ENCODE data around the gene SHLD2.

Gene SHLD2

GRCh38 chr10:87058171-87058570 is 36.8 kb upstream of the SHLD2 start:
- no peak for DNase-seq (ENCODE audit: low read depth)
- TF ChIP-seq CTCF (conservative IDR thresholded peaks at IDR 0.05; ENCODE audit: low read depth, low read length) = no peak
- no peak overlapping the region for H3K4me3 ChIP-seq (ENCODE audit: low read length)

DNA sequence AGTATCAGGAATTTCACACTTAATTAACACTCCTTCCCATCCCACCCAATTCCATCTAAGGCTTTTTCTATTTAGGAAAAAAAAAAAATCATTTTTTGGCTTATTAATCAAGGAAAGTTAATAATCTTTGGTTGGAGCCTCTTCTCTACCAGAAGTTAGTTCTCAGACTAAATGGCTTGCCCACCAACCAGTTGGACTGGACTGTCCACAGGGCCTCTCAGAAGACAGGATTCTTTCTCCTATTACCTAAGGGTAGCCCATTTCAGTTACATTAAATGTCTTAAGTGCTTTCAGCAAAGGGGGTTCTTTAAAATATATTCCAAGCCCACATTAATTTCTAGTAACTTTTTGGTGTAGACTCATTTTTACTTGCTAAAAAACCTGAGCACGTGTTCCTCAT is 35.6 kb upstream of the SHLD2 start:
- no peak for TF ChIP-seq CTCF (conservative IDR thresholded peaks at IDR 0.05; ENCODE audit: low read depth, low read length)
- no peak for DNase-seq (ENCODE audit: low read depth)
- H3K4me3 ChIP-seq (ENCODE audit: low read length) = no peak overlapping the region

- no peak for TF ChIP-seq CTCF (conservative IDR thresholded peaks at IDR 0.05; ENCODE audit: low read depth, low read length)
- no peak overlapping the region for H3K4me3 ChIP-seq (ENCODE audit: low read length)
- no peak for DNase-seq (ENCODE audit: low read depth)
Observed at GRCh38 chr10:87060280-87060928, 34.6 kb upstream of the SHLD2 start.

GRCh38 chr10:87064651-87065050 is 30.4 kb upstream of the SHLD2 start:
- no peak for TF ChIP-seq CTCF (conservative IDR thresholded peaks at IDR 0.05; ENCODE audit: low read depth, low read length)
- no peak overlapping the region for H3K4me3 ChIP-seq (ENCODE audit: low read length)
- DNase-seq (ENCODE audit: low read depth) = no peak

- no peak for TF ChIP-seq CTCF (conservative IDR thresholded peaks at IDR 0.05; ENCODE audit: low read depth, low read length)
- no peak for DNase-seq (ENCODE audit: low read depth)
- H3K4me3 ChIP-seq (ENCODE audit: low read length) = no peak overlapping the region
Observed at GRCh38 chr10:87066178-87066577, 28.8 kb upstream of the SHLD2 start.

DNA sequence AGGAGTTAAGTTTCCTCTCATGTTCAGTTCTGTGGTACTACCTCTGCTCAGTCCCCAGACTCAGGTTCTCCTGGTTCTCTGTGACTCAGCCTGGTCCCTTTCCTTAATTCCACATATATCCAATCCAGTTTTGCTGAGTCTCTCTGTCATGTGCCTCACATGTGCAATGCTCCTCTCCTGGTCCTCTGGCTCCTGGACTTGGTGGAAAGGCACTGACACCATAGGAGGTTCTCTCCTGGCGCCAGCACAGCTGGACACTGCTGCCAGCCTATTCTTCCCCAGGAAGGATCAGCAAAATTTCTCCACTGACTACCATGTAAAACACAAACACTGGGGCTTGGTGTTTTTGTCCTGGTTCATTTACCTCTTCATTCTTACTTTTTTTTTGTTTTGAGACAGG is 28.1 kb upstream of the SHLD2 start:
- no peak overlapping the region for H3K4me3 ChIP-seq (ENCODE audit: low read length)
- no peak for DNase-seq (ENCODE audit: low read depth)
- no peak for TF ChIP-seq CTCF (conservative IDR thresholded peaks at IDR 0.05; ENCODE audit: low read depth, low read length)

- no peak overlapping the region for H3K4me3 ChIP-seq (ENCODE audit: low read length)
Observed at GRCh38 chr10:87068281-87068680, 26.7 kb upstream of the SHLD2 start.

More at GRCh38 chr10:87068281-87068680, 26.7 kb upstream of the SHLD2 start:
- no peak for DNase-seq (ENCODE audit: low read depth)
- TF ChIP-seq CTCF (conservative IDR thresholded peaks at IDR 0.05; ENCODE audit: low read depth, low read length) = no peak
